Dermis blood vessel endothelial cell (primary cell): ENCODE data around the gene MRPL16. TPM values are rescaled to one million over a fixed set of nuclear protein-coding genes. Genes with fewer than 3 reads are reported as not detected.
"Not testable (repeated sequence)": the region's sequence is repeated elsewhere in the genome, so short reads cannot be mapped to it uniquely, and the experiment has no call there.

Experiments used
- DNase-seq: peaks from one replicate; pipeline ENCODE4 v3.0.0; 2010
- total RNA-seq: library from RNA; depleted of rRNA; stranded (reverse); fragments of >200 nt; gene quantifications from 2 replicates; pipeline ENCODE4 v1.2.3, GENCODE V29; 2014

The MRPL16 gene
- total RNA-seq: 35.9 and 44.5 TPM in 2 replicates

DNA sequence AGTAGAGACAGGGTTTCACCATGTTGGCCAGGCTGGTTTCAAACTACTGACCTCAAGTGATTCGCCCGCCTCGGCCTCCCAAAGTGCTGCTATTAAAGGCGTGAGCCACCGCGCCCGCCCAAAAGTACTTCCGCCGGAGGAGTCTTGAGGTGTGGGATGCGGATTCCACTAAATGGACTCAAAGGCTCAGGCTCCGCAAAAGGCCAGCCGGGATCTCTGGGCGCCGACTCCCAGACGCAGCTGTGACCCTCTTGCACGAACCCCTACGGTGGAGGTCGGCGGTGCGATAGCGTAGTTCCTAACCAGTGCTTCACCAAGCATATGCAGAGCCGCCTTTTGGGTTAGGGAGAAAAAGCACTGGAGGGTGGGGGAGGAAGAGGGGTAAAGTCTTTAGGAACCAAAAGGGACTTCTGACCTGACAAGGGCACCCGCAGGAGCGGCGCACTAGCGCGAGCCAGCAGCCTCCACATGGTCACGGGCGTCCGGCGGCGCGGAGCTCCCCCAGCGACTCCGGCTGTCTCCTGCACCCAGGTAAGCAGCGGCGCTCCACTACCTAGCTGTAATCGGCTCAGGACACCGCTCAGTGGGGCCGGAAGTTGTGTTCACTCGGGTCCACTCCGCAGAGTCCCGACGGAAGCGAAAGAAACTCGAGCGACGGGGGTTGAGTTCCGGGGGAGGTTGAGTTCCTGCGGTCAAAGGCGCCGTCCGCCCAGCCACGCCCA, at the start of gene MRPL16:
Gene MRPL16, minus strand, starts transcription at position 590 of the 722 bp plus-strand sequence. Its CDS starts 120 bp downstream, at position 470.
- peak; percentile 89 for DNase-seq

DNA sequence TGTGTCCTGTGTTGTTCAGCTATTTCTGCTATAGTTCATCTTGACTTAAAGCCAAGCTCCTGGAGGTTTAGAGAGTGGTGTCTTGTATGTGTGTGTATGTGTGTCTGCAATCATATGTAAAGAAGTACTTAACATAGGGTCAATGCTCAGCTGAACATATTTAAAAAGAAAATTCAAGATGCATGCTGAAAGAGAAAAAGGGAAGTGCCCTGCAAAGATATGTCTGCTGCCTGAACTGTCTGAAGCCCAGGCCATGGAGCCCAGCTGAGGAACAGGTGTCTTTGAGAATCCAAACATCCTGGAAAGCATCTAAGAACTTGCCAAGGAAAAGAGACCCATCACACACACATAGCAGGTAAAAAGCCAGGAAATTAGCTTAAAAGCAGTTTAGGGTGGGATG, 49.1 kb upstream of the MRPL16 start:
- DNase-seq: no peak

GRCh38 chr11:59857439-59858434, 47.2 kb upstream of the MRPL16 start:
- DNase-seq: peak; percentile 14

DNA sequence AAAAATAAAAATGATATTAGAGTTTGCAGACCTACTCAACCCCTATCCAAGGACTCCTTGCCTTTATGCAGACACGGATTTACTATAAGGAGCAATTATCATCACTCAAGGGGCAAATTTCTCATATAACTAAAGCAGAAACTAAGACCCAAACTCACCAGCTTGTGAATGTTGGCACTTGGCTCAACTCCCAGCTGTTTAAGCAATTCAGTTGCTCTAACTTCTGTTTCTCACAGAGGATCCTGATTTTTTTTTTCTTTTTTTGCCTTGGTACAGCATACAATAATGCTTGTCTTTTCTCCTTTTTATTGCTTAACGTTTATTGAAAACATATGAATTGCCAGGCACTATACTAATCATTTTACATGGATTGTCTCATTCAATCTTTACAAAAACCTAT, 44.3 kb upstream of the MRPL16 start:
- no peak for DNase-seq

DNA sequence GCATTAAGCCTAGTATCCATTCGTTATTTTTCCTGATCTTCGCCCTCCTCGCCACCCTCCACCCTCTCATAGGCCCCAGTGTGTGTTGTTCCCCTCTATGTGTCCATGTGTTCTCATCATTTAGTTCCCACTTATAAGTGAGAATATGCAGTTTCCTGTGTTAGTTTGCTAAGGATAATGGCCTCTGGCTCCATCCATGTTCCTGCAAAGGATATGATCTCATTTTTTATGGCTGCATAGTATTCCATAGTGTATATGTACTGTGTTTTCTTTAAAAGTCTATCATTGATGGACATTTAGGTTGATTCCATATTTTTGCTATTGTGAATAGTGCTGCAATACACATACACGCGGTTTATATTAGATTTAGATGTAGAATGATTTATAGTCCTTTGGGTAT, 40.8 kb upstream of the MRPL16 start:
- DNase-seq: not testable (repeated sequence)

DNA sequence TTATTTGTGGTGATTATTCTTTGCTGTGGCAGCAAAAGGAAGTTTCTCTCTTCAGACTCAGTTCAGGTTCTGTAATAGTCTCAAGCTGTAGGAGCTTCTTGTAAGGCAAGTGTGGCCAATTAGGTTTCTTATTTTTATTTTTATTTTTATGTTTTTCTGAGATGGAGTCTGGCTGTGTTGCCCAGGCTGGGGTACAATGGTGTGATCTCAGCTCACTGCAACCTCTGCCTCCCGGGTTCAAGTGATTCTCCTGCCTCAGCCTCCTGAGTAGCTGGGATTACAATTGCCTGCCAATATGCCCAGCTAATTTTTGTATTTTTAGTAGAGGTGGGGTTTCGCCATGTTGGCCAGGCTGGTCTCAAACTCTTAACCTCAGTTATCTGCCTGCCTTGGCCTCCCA, 39.0 kb upstream of the MRPL16 start:
- not testable (repeated sequence) for DNase-seq

DNA sequence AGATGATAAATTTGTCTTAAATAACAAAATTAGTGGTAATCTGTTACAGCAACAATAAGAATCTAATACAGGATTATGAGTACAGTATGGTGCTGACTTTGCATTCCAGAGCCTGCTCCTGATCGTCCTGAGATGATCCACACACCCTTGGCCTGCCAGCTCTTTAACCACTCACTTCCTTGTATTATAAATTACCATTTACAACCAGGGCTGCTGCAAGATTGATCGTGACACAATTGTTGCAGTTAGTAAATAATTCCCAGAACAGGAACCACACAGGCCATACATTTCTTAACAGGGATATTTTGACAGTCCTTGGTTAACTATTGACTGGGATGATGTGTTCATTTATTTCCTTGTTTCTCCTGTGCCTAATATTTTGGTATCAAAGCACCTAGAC, 38.6 kb upstream of the MRPL16 start:
- DNase-seq: no peak

GRCh38 chr11:59848439-59848838, 37.9 kb upstream of the MRPL16 start:
- DNase-seq: not testable (repeated sequence)

DNA sequence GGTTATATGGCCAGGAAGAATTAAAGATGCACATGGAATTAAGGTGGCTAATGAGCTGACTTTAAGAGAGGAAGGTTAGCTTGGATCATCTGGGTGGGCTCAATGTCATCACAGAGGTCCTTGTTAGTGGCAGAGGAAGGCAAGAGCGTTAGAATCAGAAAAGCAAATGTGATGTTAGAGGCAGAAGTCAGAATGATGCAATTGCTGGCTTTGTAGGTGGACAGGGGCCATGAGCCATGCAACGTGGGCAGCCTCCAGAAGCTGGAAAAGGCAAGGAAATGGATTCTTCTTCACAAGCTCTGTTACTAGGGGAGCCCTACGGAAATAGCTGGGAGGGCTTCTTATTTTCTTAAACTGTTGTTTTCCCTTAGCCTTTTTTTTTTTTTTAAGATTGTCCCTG, 37.0 kb upstream of the MRPL16 start:
- no peak for DNase-seq

- DNase-seq: no peak
Measured at GRCh38 chr11:59846556-59846955, 36.0 kb upstream of the MRPL16 start.

- no peak for DNase-seq
Measured at GRCh38 chr11:59845399-59845798, 34.8 kb upstream of the MRPL16 start, which contains the start of gene CBLIF. TSS of gene CBLIF (minus strand) at chr11:59845499. CDS start at chr11:59845453, 46 bp downstream.

GRCh38 chr11:59842316-59842715, 31.7 kb upstream of the MRPL16 start:
- DNase-seq: no peak

DNA sequence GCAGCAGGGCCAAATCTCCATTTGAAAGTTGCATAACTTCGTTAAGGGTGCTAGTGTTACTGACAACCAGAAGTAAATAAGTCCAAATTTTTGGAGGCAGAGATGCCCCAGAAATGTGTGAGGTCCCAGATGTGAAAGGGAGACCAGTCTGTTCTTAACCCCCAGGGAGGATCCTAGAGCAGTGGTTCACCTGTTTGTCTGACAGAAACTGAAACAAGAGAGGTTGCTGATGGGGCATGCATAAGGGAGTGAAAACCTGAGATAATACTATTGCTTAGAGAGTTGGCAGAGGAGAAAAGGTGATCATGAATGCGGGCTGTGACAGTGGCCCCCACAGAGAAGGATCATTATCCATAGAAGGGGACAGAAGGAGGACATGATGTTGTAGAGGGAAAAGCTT, 30.9 kb upstream of the MRPL16 start:
- DNase-seq: no peak

DNA sequence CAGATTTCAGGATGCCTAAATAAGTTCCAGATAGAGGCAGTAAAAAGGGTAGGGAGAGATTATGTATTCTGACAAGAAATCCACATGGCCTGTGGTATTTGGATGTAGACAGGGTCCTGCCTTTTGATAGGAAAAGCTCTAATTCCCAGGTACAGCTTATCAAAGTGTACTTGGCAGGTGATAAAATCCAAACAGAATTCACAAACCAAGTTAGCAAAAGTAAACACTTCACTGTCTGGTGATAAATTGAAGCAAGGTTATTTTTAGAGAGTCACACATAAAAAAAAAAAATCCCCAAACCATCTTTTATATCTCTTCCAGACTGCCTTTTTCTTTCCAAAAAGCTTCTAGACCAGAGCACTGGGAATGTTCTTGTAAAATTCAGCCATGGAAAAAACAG, 29.0 kb upstream of the MRPL16 start:
- no peak for DNase-seq

DNA sequence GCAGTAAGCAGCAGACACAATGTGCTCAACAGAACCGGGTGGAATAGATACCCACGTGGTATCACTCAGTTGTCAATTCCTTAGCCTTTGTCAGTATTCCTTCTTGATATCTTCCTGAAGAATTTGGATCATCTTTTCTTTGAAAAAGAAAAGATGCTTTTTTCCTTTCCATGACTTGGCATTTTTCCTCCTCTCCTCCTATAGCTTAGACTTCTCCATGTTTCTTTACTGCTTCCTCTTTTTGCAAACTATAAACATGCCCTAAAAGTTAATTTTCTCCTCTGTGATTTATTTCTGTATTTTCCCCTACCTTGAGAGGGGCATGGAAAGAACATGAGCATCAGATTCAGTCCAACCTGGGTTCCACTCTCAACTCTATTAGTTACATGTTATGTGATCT, 23.0 kb upstream of the MRPL16 start:
- no peak for DNase-seq

GRCh38 chr11:59829358-59829757, 18.8 kb upstream of the MRPL16 start:
- no peak for DNase-seq

DNA sequence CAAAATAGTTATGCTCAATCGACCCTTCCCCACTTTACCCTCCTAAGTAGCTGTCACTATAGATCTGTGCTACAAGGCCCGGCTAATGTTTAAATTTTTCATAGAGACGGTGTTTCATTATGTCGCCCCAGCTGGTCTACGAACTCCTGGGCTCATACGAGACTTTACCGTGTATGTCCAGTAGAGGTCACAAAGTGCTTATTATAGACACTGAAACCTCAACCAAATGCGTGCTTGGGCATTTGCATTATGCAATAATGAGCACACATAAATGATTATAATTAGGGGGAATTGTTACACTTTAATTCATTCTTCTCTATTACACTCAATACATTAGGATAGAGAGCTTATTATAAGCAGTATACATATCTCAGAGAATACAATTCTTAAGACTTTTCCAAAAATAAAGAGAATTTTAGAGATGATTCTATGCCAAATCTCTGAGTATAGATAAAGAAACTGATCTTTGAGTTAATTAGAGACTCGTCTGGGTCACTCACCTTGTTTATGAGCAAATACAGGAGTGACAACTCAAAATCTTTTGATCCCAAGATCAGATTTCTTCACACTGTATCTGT, 12.5 kb upstream of the MRPL16 start:
- peak; percentile 84 for DNase-seq

DNA sequence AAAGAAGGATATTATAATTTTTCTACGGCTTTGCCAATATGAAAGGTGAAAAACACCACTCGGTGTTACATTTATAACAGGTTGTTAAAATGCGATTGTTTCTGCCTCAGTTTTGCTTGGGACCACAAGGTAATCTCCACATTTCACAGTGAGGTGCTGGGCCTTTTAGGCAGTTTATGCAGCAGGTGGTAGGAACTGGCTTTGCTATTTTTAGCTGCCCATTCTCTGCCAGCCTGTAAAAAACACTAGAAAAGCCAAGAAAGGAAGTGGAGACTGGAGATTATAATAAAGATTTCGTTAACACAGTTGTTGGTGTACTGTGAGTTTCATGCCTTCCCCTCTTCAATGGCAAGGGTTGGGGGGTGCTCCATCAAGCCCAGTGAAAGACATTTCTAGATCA, 8.0 kb upstream of the MRPL16 start:
- DNase-seq: no peak

DNA sequence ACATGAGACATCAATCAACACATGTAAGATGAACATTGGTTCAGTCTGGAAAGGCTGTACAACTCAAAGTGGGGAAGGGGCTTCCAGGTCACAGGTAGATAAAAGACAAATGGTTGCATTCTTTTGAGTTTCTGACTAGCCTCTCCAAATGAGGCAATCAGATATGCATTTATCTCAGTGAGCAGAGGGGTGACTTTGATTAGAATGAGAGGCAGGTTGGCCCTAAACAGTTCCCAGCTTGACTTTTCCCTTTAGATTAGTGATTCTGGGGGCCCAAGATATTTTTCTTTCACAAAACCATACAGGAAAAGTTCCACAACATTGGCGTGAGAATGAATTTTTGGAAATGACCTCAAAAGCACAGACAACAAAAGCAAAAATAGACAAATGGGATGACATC, 5.9 kb upstream of the MRPL16 start:
- DNase-seq: not testable (repeated sequence)

- no peak for DNase-seq
Measured at GRCh38 chr11:59815754-59816153, 5.2 kb upstream of the MRPL16 start.

- no peak for DNase-seq
Measured at GRCh38 chr11:59814021-59814420, 3.4 kb upstream of the MRPL16 start.

DNA sequence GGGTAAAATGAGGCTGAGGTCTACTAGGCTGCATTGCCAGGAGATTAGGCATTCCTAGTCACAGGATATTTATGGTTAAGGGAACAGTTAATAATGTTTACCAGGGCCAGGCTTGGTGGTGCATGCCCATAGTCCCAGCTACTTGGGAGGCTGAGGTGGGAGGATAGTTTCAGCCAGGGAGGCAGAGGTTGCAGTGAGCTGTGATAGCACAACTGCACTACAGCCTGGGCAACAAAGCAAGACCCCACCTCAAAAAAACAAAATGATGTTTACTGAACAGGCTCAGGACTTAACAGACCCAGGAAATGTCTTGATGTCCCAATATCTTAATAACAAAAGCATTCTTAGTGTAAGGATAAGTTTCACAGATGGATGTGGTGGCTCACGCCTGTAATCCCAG, 2.8 kb upstream of the MRPL16 start:
- DNase-seq: no peak

DNA sequence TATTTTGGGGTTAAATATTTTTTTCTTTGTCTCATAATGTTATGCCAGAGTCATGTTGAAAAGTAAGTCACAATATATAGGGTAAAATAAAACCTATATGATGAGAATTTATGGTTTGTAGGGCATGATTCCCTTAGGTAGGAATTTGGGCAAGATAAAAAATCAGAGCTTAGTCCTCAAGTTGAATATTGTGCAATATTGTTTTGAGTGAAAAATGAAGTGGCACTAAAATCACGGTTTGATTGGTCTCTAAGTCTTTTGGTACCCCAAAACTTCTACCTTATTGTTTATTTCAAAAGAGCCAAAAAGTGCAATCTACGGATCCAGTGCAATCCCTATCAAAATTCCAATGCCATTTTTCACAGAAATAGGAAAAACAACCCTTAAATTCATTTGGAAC, 1.6 kb upstream of the MRPL16 start:
- no peak for DNase-seq
